Measurements from ENCODE around the gene WDR59. TPM values are rescaled to one million over a fixed set of nuclear protein-coding genes. Genes with fewer than 3 reads are reported as not detected.

Gene WDR59
- total RNA-seq, 6 experiments from 2014 or later: 32.1 to 39.8 (median 37.3) TPM

GRCh38 chr16:74954763-74955162 is 30.2 kb downstream of the WDR59 start:
- TF ChIP-seq CTCF (IDR thresholded peaks at IDR 0.05): no peak
- no peaks in the 10 kb centered on the region for H3K4me1 Mint-ChIP-seq (ENCODE audit: low read depth)
- H3K4me3 Mint-ChIP-seq: no peak overlapping the region
- H3K27me3 Mint-ChIP-seq (ENCODE audit: insufficient read depth): peaks cover 1% of the 10 kb centered on the region; the same call in 1 of the 2 replicates
- no peak overlapping the region for H3K27ac Mint-ChIP-seq
- peaks cover 19% of the 10 kb centered on the region for H3K36me3 Mint-ChIP-seq (ENCODE audit: low read depth)
- H3K9me3 Mint-ChIP-seq: no peaks in the 10 kb centered on the region
- no peak for DNase-seq

DNA sequence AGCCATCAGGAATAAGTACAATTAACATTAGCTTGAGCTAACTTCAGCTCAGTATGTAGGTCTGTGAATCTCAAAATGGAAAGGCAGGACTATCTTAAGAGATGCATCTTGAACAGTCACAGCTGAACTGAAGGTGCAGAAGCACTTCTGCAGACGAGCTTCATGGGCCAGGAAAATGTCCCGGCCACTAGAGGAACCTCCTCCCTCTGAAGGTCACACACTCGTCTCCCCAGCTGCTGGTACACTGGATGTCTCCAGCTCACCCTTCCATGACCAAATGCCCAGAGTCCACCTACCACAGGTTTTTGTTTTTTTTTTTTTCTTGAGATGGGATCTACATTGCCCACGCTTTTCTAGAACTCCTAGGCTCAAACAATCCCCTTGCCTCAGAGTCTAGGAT is 33.2 kb downstream of the WDR59 start:
- Mint-ChIP-seq H3K4me1 (ENCODE audit: low read depth) (no peaks in the 10 kb centered on the region), H3K4me3 (no peak overlapping the region), H3K9me3 (no peaks in the 10 kb centered on the region), H3K36me3 (ENCODE audit: low read depth) (peaks cover 30% of the 10 kb centered on the region), H3K27me3 (ENCODE audit: insufficient read depth) (peaks cover 3% of the 10 kb centered on the region), H3K27ac (no peak overlapping the region)
- no peak for DNase-seq
- TF ChIP-seq CTCF (IDR thresholded peaks at IDR 0.05): no peak

DNA sequence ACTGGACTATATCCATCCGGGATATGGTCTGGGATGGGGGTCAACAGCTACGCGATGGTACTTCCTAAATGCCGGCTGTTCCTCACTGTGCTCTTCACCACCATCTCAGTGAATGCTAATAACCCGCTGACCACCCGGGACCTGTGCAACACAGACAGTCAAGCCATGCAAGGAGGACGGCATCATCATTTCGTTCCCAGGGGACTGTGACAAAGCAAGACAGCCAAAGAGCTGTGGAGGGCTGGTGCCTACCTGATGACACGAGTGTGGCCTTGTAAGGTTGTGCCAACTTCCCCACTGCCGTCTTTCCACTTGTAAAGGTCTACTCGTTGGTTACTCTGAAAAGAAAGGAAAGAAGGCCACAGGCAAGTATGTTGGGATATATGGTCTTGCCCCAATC is 33.7 kb downstream of the WDR59 start:
- no peak for TF ChIP-seq CTCF (IDR thresholded peaks at IDR 0.05)
- peaks cover 1% of the 10 kb centered on the region for H3K27me3 Mint-ChIP-seq (ENCODE audit: insufficient read depth)
- peaks cover 30% of the 10 kb centered on the region for H3K36me3 Mint-ChIP-seq (ENCODE audit: low read depth)
- no peaks in the 10 kb centered on the region for H3K4me1 Mint-ChIP-seq (ENCODE audit: low read depth)
- no peak overlapping the region for H3K27ac Mint-ChIP-seq
- no peaks in the 10 kb centered on the region for H3K9me3 Mint-ChIP-seq
- no peak overlapping the region for H3K4me3 Mint-ChIP-seq
- DNase-seq: no peak

- peaks cover 28% of the 10 kb centered on the region for H3K36me3 Mint-ChIP-seq (ENCODE audit: low read depth)
- no peak overlapping the region for H3K4me3 Mint-ChIP-seq
- no peak for DNase-seq
- H3K9me3 Mint-ChIP-seq: no peaks in the 10 kb centered on the region
- no peak for TF ChIP-seq CTCF (IDR thresholded peaks at IDR 0.05)
- H3K27me3 Mint-ChIP-seq (ENCODE audit: insufficient read depth): peaks cover 1% of the 10 kb centered on the region; the same call in 1 of the 2 replicates
- no peaks in the 10 kb centered on the region for H3K4me1 Mint-ChIP-seq (ENCODE audit: low read depth)
- H3K27ac Mint-ChIP-seq: no peak overlapping the region
Measured at GRCh38 chr16:74950511-74950910, 34.4 kb downstream of the WDR59 start.

DNA sequence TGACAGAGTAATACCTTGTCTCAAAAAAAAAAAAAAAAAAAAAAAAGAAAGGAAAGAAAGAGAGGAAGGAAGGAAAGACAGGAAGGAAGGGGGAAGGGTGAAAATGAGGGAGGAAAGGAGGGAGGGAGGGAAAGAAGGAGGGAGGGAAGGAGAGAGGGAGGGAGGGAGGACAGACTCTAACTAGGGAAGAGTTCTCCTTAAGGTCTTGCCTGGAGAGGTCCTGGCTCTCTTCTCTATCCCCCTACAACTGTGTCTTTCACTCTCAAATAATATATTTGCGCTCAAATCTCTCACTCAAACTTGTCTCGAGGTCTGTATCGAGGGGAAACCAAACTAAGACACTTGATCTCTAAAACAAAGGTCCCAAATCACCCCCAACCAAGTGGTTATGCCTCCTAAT is 35.6 kb downstream of the WDR59 start:
- Mint-ChIP-seq H3K27ac (no peak overlapping the region), H3K9me3 (no peaks in the 10 kb centered on the region), H3K4me3 (no peak overlapping the region), H3K27me3 (ENCODE audit: insufficient read depth) (peaks cover 1% of the 10 kb centered on the region; the same call in 1 of the 2 replicates), H3K36me3 (ENCODE audit: low read depth) (peaks cover 21% of the 10 kb centered on the region), H3K4me1 (ENCODE audit: low read depth) (no peaks in the 10 kb centered on the region)
- DNase-seq: no peak
- no peak for TF ChIP-seq CTCF (IDR thresholded peaks at IDR 0.05)

GRCh38 chr16:74944466-74944865 is 40.5 kb downstream of the WDR59 start:
- H3K4me1 Mint-ChIP-seq (ENCODE audit: low read depth): no peaks in the 10 kb centered on the region
- no peak overlapping the region for H3K27ac Mint-ChIP-seq
- no peak overlapping the region for H3K4me3 Mint-ChIP-seq
- DNase-seq: no peak
- H3K27me3 Mint-ChIP-seq (ENCODE audit: insufficient read depth): peaks cover 1% of the 10 kb centered on the region; the same call in 1 of the 2 replicates
- peaks cover 14% of the 10 kb centered on the region; the same call in 1 of the 2 replicates for H3K36me3 Mint-ChIP-seq (ENCODE audit: low read depth)
- no peaks in the 10 kb centered on the region for H3K9me3 Mint-ChIP-seq
- TF ChIP-seq CTCF (IDR thresholded peaks at IDR 0.05): no peak
